NB4 (cell line): ENCODE results near the gene UBN2.

Source experiments
- POLR2A ChIP-seq: IDR thresholded peaks from 2 replicates; pipeline ENCODE4 v1.6.1; 2011; ENCODE audit warnings: mild to moderate bottlenecking; ENCODE audit not compliant: insufficient read length; ENCODE audit errors: extremely low read depth
- TF ChIP-seq, protein P1 (sequence below): IDR thresholded peaks from one replicate; pipeline ENCODE4 v1.5.1; 2012; ENCODE audit warnings: low read depth, low read length

DNA sequence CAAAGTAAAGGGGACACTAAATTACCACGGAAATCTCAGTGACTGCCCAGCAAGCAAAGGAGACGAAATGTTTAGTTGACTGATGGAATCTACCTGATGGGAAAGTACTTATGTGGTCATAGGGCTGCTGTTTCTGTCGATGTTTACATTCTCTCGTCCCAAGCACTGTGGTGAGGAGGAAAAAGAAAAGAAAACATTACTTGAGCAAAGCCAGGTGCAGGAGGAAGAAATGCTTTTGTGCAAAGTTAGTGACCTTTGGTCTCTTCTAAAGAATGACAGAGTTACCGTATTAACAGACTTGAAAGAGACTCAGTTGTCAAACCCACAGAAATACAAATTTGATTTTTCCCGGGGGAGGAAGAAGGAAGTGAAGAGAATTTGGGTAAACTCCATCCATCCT, 66.8 kb downstream of the UBN2 start:
- TF ChIP-seq POLR2A, result no peak
- TF ChIP-seq, protein P1, sequence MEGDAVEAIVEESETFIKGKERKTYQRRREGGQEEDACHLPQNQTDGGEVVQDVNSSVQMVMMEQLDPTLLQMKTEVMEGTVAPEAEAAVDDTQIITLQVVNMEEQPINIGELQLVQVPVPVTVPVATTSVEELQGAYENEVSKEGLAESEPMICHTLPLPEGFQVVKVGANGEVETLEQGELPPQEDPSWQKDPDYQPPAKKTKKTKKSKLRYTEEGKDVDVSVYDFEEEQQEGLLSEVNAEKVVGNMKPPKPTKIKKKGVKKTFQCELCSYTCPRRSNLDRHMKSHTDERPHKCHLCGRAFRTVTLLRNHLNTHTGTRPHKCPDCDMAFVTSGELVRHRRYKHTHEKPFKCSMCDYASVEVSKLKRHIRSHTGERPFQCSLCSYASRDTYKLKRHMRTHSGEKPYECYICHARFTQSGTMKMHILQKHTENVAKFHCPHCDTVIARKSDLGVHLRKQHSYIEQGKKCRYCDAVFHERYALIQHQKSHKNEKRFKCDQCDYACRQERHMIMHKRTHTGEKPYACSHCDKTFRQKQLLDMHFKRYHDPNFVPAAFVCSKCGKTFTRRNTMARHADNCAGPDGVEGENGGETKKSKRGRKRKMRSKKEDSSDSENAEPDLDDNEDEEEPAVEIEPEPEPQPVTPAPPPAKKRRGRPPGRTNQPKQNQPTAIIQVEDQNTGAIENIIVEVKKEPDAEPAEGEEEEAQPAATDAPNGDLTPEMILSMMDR, result no peak
